Lower leg skin (tissue), 3 donors: ENCODE data around the gene APOL4.

Experiments
- CTCF ChIP-seq, 3 donors: fragments of 450-650 bp; IDR thresholded peaks; one replicate each; pipeline ENCODE4 v1.5.1; 2016; ENCODE audit warnings: antibody characterized with exemption in 3 of 3, mild to moderate bottlenecking in 3 of 3, moderate library complexity in 2 of 3
- POLR2A ChIP-seq, 2 donors: fragments of 450-650 bp; IDR thresholded peaks; one replicate each; pipeline ENCODE4 v1.6.1; 2016 to 2017; ENCODE audit warnings: antibody characterized with exemption in 2 of 2, mild to moderate bottlenecking in 1 of 2, moderate library complexity in 1 of 2

GRCh38 chr22:36182056-36182455 is 19.6 kb downstream of the APOL4 start:
- TF ChIP-seq POLR2A (IDR thresholded peaks at IDR 0.05) (no peak), CTCF (IDR thresholded peaks at IDR 0.05) (no peak)
